ENCODE data around the gene PDE4B. TPM values are rescaled to one million over a fixed set of nuclear protein-coding genes. Genes with fewer than 3 reads are reported as not detected.

The PDE4B gene
- total RNA-seq, 1 donor from 2014 or later, result 2.4 TPM

DNA sequence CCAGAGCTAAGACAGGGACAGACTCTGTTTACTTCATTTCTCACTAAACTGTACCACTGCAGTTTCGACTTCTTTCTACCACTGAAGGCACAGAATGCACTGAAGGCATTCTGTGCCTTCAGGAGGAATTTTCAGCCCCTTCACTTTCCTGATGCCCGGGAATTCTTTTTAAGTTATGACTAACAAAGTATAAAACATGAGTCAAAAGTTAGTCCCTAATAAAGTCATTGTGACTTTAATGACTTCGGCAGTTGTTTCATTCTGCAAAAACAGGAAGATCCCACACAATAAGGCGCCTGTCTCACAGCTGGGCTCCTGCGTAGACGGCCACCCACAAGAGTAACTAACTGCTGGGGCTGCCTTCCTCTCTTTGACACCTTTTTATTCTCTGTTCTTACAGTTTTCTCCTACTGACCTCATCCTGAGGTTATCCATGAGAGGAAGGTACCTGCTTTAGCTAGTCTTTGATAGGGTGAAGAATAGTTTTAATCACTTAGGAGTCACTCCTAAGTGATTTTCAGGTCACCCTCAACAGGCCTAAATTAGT lies 557.4 kb downstream of the PDE4B start:
- ATAC-seq (peak; percentile 34), DNase-seq (ENCODE audit: low spot score) (no peak)

DNA sequence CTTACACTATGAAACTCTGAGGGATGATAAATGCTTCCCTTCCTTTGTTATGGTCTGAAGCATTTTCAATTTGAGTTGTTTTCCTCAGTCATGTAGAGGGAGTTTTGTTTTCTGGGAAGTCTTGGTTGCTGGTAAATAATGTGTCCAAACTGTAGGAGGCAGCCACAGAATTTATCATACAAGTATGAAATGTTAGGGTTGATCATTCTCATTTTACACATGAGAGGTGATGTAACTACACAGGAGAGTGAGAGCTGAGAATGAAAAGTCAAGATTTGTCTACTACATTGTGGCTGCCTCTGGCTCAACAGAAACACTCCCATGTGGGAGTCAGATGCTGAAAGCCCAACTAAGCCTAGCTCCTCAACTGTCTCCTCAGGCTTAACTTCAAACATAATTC lies 558.8 kb downstream of the PDE4B start:
- ATAC-seq, result no peak
- no peak for DNase-seq (ENCODE audit: low spot score)

DNA sequence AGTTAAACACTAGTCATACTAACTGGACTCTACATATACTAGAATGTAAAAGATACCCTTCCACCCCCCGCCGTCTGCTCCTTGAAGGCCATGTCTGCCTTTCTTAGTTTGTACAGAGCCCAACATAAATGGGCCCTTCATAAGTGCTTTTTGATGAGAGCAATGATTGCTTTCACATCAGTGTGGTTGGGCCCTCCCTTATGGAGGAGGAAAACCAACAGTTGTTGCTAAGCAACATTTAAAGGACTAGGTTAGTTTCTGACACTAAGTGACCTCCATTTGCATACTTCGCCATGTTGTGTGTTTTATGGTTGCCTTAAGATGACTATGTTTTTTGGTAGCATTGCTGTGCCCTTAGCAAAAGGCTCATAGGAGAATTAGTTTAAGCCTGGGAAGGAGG lies 559.2 kb downstream of the PDE4B start:
- DNase-seq (ENCODE audit: low spot score) (no peak), ATAC-seq (no peak)

DNA sequence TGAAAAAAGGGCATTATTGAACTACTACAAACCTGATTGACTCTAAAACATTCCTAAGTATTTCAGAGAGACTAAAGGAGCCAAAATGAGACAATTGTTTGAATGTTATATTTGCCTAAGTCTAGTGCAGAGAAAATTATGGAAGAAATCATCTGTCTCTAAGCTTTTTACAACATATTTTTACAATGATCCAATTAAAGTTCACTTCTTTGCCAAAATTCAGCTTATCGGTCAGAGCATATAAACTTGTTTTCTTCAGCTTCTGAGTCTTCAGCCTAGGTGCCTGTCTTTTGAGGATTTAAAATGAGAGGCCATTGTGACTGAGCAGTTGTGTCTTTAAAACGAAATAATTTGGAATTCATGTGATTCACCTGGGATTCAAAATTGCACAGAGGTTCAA lies 560.1 kb downstream of the PDE4B start:
- ATAC-seq, result no peak

DNA sequence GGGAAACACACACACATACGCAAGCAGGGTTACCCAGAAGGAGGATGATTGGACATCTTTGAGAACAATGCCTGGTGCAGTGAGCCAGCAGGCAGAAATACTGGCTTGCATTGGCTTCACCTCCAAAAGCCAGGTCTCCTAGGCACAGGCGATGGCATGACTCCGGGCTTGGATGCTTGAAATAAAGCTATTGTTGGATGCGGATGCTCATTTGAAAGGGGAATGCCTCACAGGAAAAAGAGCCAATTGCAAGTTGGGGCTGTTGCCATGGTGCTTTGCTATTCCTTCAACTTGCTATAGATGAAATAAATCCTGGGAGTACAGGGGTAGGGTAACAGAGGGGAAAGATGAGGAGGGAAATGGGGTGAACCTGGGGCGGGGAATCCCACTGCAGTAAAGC lies 560.6 kb downstream of the PDE4B start:
- DNase-seq (ENCODE audit: low spot score) (no peak), ATAC-seq (no peak)

More for the DNA sequence above, 560.1 kb downstream of the PDE4B start:
- no peak for DNase-seq (ENCODE audit: low spot score)

DNA sequence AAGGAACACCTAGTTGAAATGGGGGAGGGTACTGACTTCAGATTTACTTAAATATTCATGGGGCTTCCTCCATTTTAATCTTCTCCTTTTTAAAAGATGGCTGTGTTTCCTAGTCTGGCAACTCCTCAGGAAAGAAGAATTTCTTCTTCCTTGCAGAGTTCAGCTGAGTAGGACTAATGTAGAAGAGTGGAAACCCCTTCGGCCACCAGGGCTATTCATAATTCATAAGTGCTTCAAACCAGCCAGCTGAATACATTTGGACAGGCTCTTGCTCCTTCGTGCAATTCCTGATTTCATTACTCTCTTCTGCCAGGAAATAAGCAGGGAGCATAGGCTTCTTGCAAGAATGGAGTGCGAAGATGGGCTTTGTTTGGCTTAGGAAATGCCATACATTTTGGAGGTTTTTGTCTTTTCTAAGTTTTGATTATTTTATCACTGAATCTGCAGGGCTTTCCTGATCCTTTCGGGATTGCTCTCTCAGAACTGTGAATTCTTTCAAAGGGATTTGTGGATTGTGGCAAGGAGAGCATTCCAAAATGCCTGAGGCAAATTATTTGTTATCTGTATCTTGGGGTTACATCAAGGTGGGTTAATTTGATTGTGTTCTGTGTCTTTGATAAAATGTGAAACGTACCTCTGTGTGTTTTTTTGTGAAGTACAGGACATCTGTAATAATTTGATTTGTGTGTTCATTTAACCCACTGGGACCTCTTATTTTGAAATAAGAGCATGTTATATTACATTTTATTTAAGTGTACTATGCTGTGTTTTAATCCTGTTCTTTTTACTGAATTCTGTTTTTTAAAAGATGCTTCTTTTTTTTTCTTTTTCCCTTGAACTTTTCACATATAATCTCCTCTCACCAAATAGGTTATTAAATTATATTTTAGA lies 561.9 kb downstream of the PDE4B start:
- no peak for ATAC-seq
- DNase-seq (ENCODE audit: low spot score), result no peak

DNA sequence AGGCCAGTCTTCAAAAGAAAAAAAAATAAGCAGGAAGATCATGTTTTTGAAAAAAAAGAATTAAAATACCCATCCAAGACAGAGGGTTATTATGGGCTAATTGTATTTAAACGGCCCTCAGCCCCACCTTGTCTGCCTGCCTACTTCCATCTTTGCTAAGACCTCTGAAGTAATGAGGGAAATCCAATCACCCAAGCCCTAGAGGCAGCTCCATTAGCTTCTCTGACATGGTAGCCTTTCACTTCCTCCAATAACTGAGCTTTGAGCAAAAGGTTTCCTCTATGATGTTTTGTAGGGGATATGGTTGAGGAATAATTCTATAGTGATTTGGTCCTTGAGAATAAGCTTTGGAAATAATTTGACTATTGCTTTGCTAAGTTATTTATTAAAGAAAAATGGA lies 563.1 kb downstream of the PDE4B start:
- ATAC-seq (no peak), DNase-seq (ENCODE audit: low spot score) (no peak)

DNA sequence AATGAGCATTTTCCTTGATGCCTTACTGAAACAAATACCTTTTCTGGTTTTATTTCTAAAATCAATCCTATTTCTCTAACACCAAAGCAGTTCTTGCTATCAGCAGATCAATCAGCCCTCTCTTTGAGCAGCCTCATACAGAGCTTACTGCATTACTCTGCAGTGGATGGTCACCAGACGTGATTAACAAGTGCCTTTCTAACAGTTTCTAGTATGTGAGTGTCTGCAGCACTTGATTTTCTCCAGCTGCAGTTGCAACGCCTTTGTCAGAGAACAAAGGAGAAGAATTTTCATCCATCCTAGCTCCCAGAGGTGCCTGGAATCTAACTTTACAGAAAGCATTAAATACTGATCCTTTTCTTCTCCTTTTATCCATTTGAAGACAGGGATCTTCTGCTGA lies 563.9 kb downstream of the PDE4B start:
- ATAC-seq (no peak), DNase-seq (ENCODE audit: low spot score) (no peak)

DNA sequence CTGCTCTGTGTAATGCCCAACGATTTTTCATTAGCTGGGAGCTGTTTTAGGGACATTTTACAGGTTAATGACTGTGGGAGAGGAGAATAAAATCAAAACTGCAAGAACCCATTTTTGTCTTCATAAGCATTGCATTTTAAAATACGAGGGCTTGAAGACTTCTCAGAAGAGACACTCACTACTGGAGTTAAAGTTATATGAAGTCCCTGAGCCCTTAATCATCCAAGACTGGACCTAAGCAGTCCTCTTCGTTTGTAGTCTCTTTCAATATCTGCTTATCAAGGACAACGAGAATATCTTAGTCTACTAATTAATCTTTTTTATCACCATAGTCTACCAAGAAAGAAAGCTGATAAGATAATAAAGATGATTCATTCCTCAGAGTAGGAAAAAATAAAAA lies 564.3 kb downstream of the PDE4B start:
- ATAC-seq (no peak), DNase-seq (ENCODE audit: low spot score) (no peak)

DNA sequence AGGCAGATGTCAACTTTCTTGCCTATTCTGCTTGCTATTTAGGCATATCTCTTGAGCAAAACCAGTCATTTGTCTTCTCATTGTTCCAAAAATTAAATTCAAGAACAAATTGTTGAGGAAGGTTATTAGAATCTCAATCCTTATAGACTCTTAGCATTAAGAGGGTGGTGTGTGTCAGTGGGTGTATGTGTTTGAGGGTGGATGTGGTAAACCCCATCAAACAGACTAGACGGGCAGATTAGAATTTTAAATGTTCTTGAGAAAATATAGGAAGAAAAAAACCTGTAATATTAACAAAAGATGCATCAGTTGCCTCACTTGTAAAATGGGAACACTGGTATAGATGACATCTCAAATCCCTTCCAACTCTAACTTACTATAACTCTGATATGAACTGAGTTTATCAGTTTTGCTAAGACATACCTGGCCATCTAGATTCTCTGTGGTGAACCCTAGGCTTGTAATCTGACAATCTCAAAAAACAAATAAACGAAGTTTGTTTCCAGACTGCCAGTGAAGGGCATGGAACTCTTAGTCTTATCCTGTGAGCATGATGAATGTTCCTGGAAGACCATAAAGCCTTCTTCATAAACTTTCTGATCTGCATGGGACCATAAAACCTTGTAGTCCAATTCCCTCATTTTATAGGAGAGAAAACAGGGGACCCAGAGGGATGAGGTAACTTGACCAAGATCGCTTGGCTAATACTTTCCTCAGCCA lies 564.9 kb downstream of the PDE4B start:
- ATAC-seq (peak; percentile 24), DNase-seq (ENCODE audit: low spot score) (no peak)

DNA sequence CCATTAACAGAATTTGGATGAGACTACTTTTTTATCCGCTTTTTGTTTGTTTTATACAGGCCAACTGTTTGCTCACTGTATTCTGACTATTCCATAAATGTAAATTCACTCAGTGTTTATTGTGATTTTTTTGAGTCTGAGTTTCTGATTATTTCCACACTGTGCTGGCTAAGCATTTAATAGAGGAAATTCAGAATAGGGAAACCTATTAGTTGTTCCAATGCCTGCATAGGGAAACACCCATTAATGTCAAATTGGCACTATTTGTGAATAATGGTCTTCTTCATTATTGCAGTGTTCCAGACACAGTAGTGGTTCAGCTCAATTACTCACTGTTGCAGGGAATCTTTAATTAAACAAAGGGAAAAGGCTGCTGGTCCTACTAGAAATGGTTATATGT lies 566.6 kb downstream of the PDE4B start:
- no peak for DNase-seq (ENCODE audit: low spot score)
- ATAC-seq, result no peak

DNA sequence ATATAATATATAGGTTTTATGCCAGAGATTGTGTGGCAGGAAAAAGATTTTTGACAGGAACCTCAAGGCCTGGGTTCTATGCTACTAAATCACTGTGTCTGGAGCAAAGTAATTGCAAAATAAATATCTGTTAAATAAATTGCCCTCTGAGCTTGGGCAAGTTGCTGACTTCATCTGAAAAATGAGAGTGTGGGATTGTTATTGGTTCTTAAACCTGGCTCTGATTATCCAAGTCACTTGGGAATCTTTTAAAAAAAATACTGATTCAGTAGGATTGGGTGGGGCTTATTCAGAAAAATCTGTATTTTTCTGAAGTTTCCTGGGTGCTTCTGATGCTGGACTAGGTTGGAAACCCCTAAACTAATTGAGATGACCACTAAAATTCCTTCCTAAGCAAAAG lies 567.1 kb downstream of the PDE4B start:
- DNase-seq (ENCODE audit: low spot score) (no peak), ATAC-seq (peak; percentile 22)

DNA sequence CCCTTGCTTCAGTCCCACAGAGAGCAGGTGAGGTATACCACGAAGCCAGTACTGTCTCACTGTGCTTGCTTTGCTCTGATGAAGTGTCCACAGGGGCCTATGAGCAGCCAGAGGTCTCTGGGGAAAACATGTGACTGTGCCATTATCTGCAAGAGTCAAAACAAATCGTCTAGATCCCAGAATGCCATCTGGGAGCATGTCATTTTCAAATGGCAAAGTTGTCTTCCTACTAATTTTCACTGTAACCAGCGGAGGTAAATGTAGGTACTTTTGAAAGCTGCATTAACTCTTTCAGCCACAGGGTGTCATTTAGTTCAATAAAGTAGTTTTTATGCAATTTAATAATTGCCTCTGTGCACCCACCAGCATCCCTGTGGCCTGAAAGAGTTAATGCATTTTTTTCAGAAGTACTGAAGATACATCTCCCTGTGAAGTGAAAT lies 567.6 kb downstream of the PDE4B start:
- no peak for ATAC-seq
- no peak for DNase-seq (ENCODE audit: low spot score)

DNA sequence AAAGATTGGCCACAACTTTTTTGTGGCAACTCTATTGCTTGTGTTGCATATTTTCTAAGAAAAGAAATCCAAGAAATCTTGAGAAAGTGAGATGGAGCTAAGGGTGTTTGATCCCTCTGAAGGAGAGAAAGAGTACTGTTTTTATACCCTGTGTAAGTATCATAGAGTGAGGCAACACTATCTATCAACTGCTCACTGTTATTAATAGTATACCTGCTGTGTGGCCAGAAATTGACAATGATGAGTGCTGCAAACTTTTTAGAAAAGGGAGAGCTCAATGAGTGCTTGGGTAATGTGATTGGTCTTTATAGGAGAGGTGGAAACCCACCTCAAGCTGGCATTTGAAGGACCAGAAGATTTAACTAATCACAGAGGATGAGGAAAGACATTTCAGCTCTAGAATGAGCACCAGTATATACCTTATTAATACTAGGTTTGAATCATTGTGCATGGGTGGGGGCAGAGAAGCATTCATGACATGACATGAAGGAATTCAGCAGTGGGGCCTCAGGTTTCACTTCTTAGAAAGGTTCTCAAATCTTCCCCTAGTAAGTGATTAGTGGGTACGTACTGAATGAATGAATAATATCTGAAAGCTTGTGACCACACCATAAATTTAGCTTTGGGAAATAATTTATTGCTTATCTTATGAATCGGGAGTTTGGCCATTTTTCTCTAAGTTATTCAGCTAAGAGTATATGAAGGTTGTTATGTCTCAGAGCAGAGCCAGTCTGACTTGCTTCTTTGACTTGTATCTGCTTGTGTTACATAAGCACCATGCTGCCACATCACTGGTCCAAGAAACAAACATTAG lies 572.1 kb downstream of the PDE4B start:
- no peak for DNase-seq (ENCODE audit: low spot score)
- no peak for ATAC-seq

DNA sequence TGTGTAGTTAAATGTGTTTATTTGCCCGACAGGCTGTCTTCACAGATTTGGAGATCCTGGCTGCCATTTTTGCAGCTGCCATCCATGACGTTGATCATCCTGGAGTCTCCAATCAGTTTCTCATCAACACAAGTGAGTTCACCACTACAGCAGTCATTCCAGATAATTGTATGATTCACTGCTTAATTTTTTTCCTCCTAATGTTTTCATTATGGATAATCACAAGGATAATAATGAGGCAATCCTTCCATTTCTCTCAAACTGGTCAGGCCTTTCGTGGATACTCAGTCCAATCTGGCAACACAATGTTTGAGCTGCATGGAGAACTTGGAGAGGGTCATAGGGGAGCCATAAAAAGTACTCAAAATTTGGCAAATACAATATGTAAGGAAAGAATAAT lies 572.9 kb downstream of the PDE4B start:
- ATAC-seq (no peak), DNase-seq (ENCODE audit: low spot score) (no peak)

DNA sequence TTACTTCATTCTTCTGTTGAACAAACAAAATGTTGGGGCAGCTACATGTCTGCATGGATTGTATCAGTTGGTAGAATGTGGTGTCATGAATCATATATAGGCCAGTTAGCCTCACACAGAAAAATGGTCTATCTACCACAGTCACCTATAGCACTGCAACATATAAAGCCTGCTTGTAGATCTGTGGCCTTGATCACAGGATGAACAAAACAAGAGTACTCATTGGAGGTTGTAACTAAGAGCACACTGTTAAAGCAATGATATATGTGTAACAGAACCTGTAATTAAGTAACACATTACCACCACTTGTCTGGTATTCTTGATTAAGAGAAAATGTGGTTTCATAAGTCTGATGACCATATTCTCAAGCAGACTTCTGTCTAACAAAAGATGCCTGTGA lies 573.9 kb downstream of the PDE4B start:
- no peak for ATAC-seq
- no peak for DNase-seq (ENCODE audit: low spot score)

DNA sequence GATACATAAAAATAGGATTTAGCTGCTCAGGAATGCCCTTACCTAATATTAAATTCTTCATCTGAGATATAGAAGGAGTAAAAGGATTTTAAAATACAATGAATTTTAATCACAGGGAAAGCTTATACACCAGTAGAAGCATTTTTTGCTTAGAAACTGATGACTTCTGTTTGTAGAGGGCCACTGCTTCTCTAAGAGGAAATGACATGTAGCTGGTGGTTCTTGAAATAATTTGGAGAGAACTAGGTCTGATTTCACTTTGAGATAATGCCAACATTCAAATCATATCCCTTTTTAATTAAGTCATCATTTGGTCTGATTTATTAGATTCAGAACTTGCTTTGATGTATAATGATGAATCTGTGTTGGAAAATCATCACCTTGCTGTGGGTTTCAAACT lies 574.7 kb downstream of the PDE4B start:
- DNase-seq (ENCODE audit: low spot score) (no peak), ATAC-seq (no peak)

DNA sequence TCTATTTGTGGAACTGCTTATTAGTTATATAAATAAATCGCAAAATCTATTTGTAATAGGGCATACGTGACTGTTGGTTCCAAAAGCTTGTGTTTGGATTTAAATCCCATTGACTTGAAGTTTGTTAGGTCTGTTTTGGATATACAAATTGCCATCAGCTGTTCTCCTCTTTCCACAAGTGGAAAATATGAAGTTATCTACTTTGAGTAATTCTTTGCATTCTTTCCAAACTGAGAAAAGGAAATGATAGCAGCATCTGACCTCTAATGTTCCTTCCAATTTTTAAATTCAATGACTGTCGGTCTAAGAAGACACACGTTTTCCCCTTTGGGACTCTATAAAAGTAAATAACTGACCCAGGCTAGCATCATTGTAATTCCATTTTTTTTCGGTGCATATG lies 575.6 kb downstream of the PDE4B start:
- DNase-seq (ENCODE audit: low spot score) (no peak), ATAC-seq (no peak)

DNA sequence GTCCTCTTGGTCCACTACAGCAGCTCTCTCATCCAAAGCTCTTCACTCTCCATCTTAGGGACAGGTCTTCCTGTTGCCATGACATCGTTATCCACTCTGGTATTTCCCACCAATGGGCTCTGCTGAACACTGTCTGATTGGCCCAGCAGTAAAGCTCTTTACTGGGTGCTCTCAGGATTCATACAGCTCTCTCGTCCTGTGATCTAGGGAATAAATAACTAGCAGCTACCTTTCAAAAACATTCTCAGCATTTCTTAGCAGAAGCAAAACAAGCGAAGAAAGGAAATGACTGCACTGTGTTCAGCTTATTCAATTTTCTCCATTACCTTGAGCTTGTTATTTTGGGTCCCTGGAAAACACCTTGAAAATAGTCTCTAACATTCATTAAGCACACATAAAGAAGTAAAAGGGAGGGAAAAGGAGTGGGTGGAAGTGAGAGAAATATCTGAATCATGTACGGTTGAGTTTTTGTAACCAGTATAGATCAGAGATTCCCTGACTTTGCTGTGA lies 577.8 kb downstream of the PDE4B start:
- DNase-seq (ENCODE audit: low spot score) (no peak), ATAC-seq (no peak)

DNA sequence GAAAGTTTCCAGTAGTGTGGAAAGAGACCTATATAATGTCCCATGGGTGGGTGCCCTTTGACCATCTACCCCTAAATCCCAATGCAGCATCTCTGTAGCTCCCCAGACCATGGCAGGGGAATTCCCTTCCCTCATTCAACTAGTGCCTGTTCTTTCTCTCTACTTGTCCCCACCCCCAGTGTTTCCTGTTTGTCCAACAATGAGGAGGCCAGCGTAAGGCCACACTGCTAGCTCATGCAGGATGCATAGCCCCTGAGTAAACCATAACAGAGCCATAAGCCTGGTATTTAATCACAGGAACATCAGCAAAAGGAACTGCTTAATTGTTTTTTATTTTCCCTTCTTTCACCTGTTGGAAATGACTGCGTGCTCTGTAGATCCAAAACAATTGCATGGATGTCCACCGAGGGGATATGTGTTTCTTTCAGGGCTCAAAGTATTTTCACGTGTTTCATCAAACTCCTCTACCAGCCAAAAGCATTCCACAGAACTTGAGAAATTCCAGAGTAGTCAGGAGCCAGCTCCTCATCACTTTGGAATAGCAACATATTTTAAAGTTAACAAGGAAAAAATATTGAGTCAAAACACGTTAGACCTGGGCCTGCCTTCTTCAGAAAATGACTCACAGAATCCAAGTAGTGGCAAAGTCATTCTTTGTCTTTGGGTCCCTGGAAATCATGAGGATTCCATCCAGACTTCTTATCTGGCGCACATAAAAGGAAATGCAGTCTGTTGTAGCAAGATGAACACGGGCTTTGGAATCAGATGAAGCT lies 578.7 kb downstream of the PDE4B start:
- DNase-seq (ENCODE audit: low spot score), result no peak
- ATAC-seq, result peak; percentile 61

All from left lobe of liver (tissue), 2 donors.